ENCODE data around the gene CFAP92. TPM values are rescaled to one million over a fixed set of nuclear protein-coding genes. Genes with fewer than 3 reads are reported as not detected.

CFAP92 gene
- polyA plus RNA-seq, 1 experiment = 0.10 TPM

DNA sequence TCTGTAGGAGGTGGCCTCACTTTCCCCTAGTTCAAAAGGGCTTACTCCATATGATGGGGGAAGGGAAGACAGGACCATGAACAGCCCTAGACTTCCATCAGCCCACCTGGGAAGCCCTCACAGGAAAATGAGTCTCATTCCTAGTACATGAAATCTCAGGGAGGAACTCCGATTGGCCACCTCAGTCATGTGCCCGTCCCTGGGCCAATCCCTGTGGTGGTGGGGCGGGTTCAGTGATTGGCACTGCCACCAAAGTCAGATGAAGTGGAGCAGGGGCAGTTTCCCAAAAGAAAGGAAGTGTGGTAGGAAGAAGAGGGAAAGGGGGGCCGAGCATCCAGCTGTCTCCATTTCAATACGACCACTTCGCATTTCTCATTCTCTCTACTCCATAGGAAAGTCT, 40.8 kb upstream of the CFAP92 start:
- TF ChIP-seq, protein P1, sequence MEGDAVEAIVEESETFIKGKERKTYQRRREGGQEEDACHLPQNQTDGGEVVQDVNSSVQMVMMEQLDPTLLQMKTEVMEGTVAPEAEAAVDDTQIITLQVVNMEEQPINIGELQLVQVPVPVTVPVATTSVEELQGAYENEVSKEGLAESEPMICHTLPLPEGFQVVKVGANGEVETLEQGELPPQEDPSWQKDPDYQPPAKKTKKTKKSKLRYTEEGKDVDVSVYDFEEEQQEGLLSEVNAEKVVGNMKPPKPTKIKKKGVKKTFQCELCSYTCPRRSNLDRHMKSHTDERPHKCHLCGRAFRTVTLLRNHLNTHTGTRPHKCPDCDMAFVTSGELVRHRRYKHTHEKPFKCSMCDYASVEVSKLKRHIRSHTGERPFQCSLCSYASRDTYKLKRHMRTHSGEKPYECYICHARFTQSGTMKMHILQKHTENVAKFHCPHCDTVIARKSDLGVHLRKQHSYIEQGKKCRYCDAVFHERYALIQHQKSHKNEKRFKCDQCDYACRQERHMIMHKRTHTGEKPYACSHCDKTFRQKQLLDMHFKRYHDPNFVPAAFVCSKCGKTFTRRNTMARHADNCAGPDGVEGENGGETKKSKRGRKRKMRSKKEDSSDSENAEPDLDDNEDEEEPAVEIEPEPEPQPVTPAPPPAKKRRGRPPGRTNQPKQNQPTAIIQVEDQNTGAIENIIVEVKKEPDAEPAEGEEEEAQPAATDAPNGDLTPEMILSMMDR (IDR thresholded peaks at IDR 0.05; ENCODE audit: low read depth, low read length) = no peak
- Histone ChIP-seq H3K4me3 (ENCODE audit: low read depth, low read length) (no peak overlapping the region), H3K9me3 (ENCODE audit: control insufficient read depth, insufficient read depth, low read length) (peaks cover 6% of the 10 kb centered on the region), H3K27me3 (ENCODE audit: control insufficient read depth, insufficient read depth, low read length) (peaks cover 44% of the 10 kb centered on the region), H3K27ac (ENCODE audit: low read depth, low read length) (no peak overlapping the region)
- DNase-seq (ENCODE audit: low read depth, low spot score) = no peak
- ChIA-PET CTCF (interaction anchor here (0.8 kb wide), 1 partner anchor 64 kb away, joined by 3 read pairs; no protein-coding TSS in a partner anchor), POLR2A (no interaction called here)

DNA sequence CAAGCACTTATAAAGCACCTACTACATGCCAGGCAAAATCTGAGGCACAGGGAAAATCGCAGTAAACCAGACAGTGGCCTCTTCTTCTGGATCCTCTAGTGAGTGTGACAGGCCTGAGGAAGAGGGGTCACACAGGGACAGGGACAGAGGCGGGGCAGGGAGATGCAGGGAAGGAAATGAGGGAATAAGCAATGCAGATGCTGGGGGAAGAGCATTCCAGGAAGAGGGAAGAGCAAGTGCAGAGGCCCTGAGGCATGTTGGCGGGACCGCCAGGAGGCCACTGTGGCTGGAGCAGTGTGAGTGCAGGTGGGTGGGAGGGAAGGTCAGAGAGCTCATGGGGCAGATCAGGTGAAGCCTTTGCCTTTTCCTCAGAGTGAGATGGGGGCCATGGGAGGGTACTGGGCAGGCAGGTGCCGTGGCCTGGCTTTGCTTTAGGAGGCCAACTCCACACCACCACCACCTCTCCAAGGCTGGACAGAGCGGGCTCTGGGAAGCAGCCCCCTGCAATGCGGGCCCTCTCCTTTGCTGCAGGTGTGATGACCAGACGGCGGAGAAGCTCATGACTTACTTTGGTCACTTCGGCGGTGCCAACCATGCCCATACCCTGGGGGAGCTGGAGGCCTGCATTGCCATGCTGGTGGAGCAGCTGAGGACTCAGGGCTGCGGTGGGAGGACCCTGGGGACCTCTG, 39.9 kb upstream of the CFAP92 start:
- no peak for DNase-seq (ENCODE audit: low read depth, low spot score)
- Histone ChIP-seq H3K27me3 (ENCODE audit: control insufficient read depth, insufficient read depth, low read length) (peaks cover 36% of the 10 kb centered on the region), H3K9me3 (ENCODE audit: control insufficient read depth, insufficient read depth, low read length) (peaks cover 6% of the 10 kb centered on the region), H3K4me3 (ENCODE audit: low read depth, low read length) (no peak overlapping the region), H3K27ac (ENCODE audit: low read depth, low read length) (no peak overlapping the region)
- TF ChIP-seq, protein P1 (IDR thresholded peaks at IDR 0.05; ENCODE audit: low read depth, low read length) = no peak
- ChIA-PET POLR2A (no interaction called here), CTCF (interaction anchor here (0.8 kb wide), 1 partner anchor 63 kb away, joined by 3 read pairs; no protein-coding TSS in a partner anchor)

DNA sequence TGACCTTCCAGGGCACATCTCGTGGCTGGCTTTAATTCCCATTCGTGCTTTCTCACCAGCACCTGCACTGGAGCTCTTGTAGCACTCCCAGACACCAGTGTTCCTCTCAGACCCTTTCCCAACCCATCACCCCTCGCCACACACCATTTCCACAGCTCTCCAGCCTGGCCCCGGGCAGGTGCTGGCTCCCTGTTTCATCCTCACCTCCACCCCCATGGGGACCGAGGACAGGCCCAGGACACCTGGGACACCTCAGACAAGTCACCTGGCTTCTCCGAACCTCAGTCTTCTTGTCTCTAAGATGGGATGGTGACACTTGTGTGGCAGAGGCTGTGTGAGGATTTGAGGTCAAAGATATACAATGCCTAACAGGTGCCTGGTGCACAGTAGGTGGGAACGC, 39.3 kb upstream of the CFAP92 start:
- ChIA-PET CTCF (no interaction called here), POLR2A (no interaction called here)
- DNase-seq (ENCODE audit: low read depth, low spot score) = no peak
- TF ChIP-seq, protein P1 (IDR thresholded peaks at IDR 0.05; ENCODE audit: low read depth, low read length) = no peak
- H3K27me3 ChIP-seq (ENCODE audit: control insufficient read depth, insufficient read depth, low read length) = peaks cover 32% of the 10 kb centered on the region
- H3K27ac ChIP-seq (ENCODE audit: low read depth, low read length) = no peak overlapping the region
- H3K4me3 ChIP-seq (ENCODE audit: low read depth, low read length) = no peak overlapping the region
- H3K9me3 ChIP-seq (ENCODE audit: control insufficient read depth, insufficient read depth, low read length) = peaks cover 6% of the 10 kb centered on the region

DNA sequence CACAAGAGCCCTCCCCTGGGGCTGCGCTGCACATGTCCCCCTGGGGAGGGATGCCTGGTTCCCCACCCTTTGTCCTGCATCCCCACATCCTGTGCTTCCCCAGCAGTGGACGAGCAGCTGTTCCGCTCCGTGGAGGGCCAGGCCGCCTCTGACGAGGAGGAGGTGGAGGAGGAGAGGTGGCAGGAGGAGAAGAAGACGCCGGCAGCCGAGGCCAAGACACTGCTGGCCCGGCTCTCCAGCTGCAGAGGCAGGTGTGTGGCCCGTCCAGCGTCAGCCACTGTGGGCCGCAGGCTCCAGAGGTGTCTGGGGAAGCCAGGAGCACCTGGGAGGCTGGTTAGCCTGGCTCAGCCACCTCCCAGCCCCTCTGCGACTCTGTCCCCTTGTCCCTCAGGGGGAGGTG, 38.8 kb upstream of the CFAP92 start:
- no peak overlapping the region for H3K27ac ChIP-seq (ENCODE audit: low read depth, low read length)
- TF ChIP-seq, protein P1 (IDR thresholded peaks at IDR 0.05; ENCODE audit: low read depth, low read length) = no peak
- peaks cover 6% of the 10 kb centered on the region for H3K9me3 ChIP-seq (ENCODE audit: control insufficient read depth, insufficient read depth, low read length)
- POLR2A ChIA-PET = no interaction called here
- CTCF ChIA-PET = interaction anchor here (4.8 kb wide), 1 partner anchor 20 kb away, joined by 29 read pairs; no protein-coding TSS in a partner anchor
- no peak overlapping the region for H3K4me3 ChIP-seq (ENCODE audit: low read depth, low read length)
- peaks cover 32% of the 10 kb centered on the region for H3K27me3 ChIP-seq (ENCODE audit: control insufficient read depth, insufficient read depth, low read length)
- no peak for DNase-seq (ENCODE audit: low read depth, low spot score)

DNA sequence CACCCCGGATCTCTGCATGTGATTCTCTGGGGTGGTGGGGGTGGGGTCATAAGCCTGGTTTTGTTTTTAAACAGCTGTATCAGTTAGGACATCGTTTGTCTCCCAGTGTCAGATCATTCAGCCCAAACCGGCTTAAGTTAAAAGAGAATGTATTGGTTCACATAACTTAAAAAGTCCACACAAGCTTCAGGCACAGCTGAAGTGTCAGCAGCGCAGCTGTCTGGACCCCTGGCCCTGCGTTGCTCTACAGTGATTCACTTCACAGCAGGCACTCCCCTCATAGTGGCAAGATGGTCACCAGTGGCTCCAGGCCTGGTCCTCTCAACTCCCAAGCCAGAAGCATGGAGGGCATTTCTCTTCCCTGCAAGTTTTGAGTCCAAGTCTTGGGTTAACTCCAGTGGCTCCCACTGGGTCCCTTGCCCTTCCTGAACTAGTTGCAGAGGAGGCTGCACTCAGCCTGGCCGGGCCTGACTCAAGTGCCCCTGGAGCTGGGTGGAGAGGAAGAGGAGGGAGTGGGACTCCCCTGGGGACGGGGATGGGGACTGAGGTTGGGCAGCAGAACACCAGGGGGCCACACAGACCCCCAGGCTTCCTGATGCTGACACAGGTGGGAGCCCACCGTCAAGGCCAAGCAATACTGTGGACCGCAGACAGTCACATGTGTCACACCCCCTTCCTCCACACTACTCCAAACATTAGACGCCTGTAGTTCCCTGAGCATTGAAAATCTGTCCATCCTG, 37.8 kb upstream of the CFAP92 start:
- ChIA-PET CTCF (interaction anchor here (0.6 to 4.8 kb wide), 3 partner anchors 21 to 61 kb away, joined by 3 to 29 read pairs (median 12); no protein-coding TSS in a partner anchor), POLR2A (no interaction called here)
- no peak overlapping the region for H3K4me3 ChIP-seq (ENCODE audit: low read depth, low read length)
- peaks cover 31% of the 10 kb centered on the region for H3K27me3 ChIP-seq (ENCODE audit: control insufficient read depth, insufficient read depth, low read length)
- H3K9me3 ChIP-seq (ENCODE audit: control insufficient read depth, insufficient read depth, low read length) = peaks cover 10% of the 10 kb centered on the region
- TF ChIP-seq, protein P1 (IDR thresholded peaks at IDR 0.05; ENCODE audit: low read depth, low read length) = no peak
- no peak for DNase-seq (ENCODE audit: low read depth, low spot score)
- H3K27ac ChIP-seq (ENCODE audit: low read depth, low read length) = no peak overlapping the region

Data from AG04450 (cell line).